GM18511 (cell line): ENCODE measurements around the gene POLE.
A peak's percentile ranks its signal among the peaks of the same experiment; 100 is the strongest.

Experiments
- ATAC-seq: cut with Tn5 transposase; IDR thresholded peaks from one replicate; pipeline ENCODE4 v1.9.1; 2021; ENCODE audit warnings: mild to moderate bottlenecking, moderate library complexity; ENCODE audit not compliant: unreplicated experiment

POLE gene

DNA sequence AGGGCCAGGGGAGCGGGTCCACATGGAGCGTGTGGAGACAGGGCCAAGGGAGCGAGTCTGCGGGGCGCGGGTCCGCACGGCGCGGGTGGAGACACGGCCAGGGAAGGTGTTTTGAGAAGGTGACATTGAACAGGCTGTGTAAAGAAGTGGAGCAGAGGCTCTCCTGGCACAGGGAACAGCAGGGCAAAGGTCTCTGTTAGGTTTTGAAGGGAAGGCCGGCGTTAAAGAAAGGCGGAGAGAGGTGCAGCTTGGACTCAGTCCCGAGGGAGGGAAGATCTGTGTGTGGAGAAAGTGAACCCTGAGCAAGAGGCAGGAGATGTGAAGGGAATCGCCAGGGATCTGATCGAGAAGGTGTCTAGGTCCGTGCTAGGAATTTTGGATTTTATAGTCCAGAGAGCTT lies 2.1 kb upstream of the POLE start:
- no peak for ATAC-seq

- ATAC-seq: peak; percentile 49
Measured at GRCh38 chr12:132686825-132687210, 324 bp downstream of the POLE start.

GRCh38 chr12:132685400-132685799 lies 1.7 kb downstream of the POLE start:
- no peak for ATAC-seq

- ATAC-seq: no peak
Measured at GRCh38 chr12:132677492-132677891, 9.7 kb downstream of the POLE start.

DNA sequence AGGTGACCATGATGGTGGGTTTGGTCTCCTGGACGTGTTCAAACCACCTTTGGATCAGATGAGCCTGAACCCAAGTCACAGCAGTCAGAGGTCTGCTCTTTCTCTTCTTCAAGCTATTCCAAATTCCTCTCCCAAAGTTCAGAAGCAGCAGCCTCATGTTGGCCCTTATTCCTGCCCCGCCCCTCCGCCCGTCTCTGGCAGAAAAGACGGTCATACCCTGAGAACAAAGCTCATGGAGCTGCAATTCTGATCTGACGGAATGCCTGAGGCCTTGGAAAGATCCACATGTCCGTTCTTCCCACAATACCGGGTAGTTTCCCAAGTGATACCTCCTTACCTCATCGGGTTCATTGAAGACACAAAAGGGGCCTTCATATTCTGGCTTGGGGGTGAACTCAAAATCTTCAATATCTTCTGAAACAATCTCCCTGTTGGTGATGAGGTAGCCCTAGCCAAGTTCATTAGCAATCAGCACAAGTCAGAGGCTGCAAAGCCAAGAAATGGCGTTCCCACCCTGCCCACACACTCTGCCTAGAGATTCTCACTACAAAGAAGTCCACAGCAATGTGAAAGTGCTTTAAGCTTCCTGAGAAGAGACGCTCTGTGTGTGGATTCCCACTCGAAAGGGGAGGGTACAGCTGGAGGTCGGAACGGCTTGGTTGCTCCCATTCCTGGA lies 11.2 kb downstream of the POLE start:
- ATAC-seq: no peak

GRCh38 chr12:132674561-132674960 lies 12.6 kb downstream of the POLE start:
- ATAC-seq: no peak

- ATAC-seq: no peak
Measured at GRCh38 chr12:132673288-132674179, 13.6 kb downstream of the POLE start.

DNA sequence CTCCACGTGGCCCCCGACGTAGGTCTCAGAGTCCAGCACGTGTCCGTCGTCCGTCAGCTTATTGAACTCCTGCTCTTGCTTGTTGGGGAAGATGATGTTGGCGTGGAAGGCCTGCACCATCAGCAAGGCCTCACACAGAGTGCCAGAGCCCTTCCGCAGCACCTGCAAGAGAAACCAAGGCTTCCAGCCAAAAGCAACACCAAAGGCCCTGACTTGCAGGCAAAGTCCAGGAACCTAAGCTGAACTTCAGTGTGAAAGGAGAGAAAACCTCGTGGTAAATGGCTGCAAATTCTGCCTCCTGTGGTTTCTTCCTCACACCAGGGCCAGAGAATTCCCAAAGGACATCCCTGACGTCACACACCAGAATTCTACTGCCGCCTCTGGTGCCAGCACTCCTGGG lies 14.5 kb downstream of the POLE start:
- ATAC-seq: no peak

DNA sequence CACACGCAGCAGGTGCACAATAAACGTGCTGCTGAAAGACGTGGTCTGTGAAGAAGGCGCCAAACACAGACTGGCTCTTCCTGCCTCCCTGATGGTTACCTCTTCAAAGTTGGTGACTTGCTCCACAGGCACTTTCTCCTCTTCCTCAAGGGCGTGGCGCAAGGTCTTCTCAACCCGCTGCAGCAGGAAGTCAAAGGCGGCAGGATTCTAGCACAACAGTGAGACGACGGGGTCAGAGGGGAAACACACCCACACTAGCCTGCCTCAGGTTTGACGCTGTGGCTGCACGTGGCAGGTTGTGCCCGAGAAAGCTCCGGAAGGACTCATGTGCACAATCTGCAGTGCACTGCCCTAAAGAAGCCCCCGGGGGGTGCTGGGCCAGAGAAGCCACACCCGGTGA lies 15.0 kb downstream of the POLE start:
- no peak for ATAC-seq

DNA sequence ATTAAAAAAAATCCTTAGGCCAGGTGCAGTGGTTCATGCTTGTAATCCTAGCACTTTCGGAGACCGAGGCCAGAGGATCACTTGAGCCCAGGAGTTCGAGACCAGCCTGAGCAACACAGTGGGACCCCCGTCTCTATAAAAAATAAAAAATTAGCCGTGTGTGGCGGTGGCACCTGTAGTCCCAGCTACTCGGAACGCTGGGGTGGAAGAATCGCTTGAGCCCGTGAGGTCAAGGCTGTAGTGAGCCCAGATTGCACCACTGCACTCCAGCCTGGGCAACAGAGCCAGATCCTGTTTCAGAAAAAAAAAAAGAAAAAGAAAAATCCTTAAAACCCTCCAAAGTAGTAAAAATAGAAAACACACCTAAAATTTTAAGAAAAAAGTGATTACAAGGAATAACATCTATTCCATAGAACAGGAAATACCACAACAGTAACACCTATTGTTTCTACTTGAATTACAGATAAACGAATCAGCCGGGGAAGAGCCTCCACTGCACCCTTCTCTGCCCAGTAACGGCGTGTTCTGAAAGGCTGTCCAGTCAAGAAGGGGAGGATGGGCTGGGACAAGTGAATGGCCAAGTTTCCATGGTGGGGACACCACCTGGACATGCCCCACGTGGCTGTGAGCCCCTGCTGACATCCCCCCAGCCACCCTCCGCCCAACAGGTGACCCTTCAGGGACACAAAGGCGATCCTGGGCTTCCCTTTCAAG lies 17.8 kb downstream of the POLE start:
- no peak for ATAC-seq

GRCh38 chr12:132668191-132669088 lies 18.7 kb downstream of the POLE start:
- no peak for ATAC-seq

- ATAC-seq: no peak
Measured at GRCh38 chr12:132665794-132666193, 21.3 kb downstream of the POLE start.

- no peak for ATAC-seq
Measured at GRCh38 chr12:132665149-132665491, 22.0 kb downstream of the POLE start.

GRCh38 chr12:132664206-132665148 lies 22.7 kb downstream of the POLE start:
- ATAC-seq: no peak

GRCh38 chr12:132662901-132663755 lies 24.0 kb downstream of the POLE start:
- ATAC-seq: no peak

DNA sequence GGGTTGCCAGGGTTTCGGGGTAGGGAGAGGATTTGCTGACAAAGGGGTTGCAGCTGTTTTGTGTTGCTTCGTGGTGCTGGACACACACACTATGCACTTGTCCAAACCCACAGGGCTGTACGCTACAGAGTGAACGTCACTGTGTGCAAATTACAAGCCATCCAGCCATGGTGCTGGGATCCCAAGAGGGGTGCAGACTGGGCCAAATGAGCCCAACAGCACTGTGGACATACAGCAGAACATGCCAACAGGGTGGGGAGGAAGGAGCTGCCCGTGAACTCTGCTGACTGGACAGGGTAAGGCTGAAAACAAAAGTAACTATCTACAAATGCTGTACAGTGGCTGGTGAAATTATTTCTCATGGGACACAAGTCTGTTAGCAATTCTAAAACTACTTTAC lies 25.2 kb downstream of the POLE start:
- no peak for ATAC-seq

DNA sequence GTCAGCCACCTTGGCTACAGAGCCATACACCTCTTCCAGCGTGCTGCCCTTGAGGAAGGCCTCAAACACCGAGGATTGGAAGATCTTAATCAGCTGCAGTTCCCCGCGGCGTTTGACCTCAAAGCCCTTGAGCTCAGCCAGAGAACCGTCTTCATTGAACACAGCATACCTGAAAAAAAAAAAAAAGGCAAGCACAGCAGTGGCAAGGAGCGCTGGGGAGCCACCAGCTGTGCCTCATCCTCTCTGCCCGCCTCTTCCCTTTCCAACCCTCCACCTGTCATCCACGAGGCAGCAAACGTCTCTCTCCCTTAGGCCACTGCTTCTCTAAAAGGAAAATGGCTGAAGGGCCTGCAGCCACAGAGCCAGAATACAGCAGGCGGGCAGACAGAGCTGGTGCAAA lies 26.1 kb downstream of the POLE start:
- ATAC-seq: no peak

- ATAC-seq: no peak
Measured at GRCh38 chr12:132660052-132660451, 27.1 kb downstream of the POLE start.

DNA sequence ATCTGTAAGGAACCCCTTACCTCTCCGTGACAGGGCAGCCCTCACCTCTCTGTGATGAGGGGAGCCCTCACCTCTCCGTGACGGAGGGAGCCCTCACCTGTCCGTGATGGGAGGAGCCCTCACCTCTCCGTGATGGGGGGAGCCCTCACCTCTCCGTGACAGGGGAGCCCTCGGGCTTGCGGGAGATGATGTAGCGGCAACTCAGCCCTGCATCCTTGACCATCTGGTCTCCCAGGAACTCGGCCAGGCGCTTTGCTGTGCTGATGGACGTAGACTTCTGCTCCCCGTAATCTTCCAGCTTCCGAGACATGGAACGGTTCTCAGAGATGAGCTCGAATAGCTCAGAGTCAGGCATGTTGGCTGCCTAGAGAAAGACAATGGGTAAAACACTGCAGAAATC lies 28.0 kb downstream of the POLE start:
- no peak for ATAC-seq
